NCI-H2029 treated with DMSO at 0.1 percent for 48 hours (cell line): ENCODE results near the gene OR4D1.
"Not testable (repeated sequence)": the region's sequence is repeated elsewhere in the genome, so short reads cannot be mapped to it uniquely, and the experiment has no call there.

Experiments used
- DNase-seq: peaks from one replicate; lab custom pipeline; 2025; lab: John Stamatoyannopoulos, UW

Gene OR4D1

GRCh38 chr17:58147930-58148434 lies at the start of gene OR4D1:
OR4D1 (plus strand) TSS chr17:58148384; CDS start chr17:58155154, 6,770 bp downstream.
- no peak for DNase-seq

- no peak for DNase-seq
Measured at GRCh38 chr17:58100506-58100905, 47.7 kb upstream of the OR4D1 start.

GRCh38 chr17:58101898-58102297 lies 46.3 kb upstream of the OR4D1 start:
- not testable (repeated sequence) for DNase-seq

GRCh38 chr17:58105093-58105492 lies 43.1 kb upstream of the OR4D1 start:
- DNase-seq = no peak

DNA sequence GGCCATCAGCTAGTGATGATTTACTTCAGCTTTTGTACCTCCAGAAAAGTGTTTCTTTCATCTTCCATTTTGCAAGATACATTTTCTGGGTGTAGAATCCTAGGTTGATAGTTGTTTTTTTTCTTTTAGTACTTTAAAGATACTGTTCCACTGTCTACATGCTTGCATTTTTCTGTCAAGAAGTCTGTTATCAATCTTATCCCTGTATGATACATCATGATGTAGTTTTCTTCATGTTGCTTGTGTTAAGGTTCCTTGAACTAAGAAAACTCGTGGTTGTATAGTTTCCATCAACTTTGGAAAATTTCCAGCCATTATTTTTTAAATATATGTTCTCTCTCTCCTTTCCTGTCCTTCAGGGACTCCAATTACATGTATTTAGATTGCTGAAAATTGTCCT lies 40.9 kb upstream of the OR4D1 start:
- DNase-seq = no peak

GRCh38 chr17:58109197-58109596 lies 39.0 kb upstream of the OR4D1 start:
- no peak for DNase-seq

DNA sequence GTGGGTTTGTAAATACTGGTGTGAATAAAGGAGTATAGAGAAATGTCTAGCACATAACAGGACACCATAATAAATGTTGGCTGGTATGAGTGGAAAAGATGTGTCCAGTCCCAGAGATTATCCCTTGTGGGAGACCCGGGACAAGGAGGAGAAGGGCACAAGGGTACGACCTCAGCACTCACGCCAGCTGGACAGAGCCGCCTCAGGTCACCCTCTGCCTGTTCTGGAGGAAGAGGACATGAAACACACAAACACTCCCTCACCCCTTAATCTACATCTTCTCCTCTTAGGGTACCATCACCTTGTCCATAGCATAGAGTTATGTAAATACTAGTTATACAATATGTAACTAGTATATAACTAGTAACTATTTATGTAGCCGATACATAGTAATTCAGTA lies 38.2 kb upstream of the OR4D1 start:
- no peak for DNase-seq

DNA sequence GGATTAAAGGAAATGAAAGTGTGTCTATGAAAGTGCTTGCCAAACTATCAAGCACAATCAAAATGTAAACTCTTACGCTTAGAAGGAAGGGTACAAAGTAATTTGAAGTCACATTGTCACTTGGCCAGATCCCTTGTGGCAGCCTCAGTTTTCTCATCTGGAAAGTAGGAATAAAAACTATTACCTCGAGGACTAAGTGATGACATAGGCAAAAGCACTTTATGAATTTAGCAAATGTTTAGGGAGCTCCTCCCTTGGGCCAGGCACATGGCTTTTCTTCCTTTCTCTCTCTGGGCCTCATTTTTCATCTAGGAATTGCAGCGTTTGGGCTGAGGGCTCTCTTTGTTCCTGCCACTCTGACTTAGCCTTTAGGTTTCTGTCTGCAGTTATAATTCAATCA lies 36.5 kb upstream of the OR4D1 start:
- no peak for DNase-seq

DNA sequence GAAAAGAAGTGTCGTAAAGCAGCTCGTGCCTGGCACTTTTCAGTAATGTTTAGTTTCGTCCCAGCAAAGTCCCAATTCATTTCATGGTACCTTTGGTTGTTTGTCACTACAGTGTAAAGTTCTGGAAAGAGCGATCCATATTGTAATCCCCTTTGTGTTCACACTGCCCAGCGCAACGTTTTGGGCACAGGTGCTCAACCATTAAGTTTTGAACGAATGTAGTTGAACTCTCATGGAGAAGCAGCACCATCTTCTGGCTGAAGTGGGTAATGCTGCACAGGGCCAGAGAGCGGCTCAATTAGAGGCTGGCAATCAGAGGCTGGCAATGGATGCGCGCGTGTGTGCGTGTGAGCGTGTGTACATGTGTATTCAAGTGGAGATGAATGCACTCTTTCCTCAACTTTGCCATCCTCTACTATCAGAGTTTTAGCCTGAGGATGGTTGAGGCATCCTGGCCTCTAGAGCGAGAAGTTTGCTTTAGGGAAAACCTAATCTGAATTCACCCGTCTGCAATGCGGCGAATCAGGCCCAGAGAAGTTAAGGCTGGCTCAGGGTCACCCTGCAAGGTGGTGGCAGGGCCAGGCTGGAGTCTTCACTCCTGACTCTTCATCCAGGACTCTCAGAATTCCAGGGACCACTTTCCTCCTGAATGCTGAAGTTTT lies 35.1 kb upstream of the OR4D1 start:
- DNase-seq = peak; percentile 66

GRCh38 chr17:58113947-58114346 lies 34.2 kb upstream of the OR4D1 start:
- DNase-seq = no peak

DNA sequence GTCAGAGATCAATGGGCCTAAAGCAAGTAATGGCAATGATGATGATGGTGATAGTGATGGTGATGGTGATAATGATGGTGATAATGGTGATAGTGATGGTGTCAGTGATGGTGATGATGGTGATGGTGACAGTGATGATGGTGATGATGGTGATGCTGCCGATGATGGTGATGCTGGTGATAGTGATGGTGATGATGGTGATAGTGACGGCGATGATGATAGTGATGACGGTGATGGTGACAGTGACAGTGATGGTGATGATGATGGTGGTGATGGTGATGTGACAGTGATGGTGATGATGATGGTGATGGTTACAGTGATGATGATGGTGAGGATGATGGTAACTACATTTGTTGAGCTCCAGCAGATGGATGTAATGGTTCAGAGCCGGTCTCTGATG lies 30.8 kb upstream of the OR4D1 start:
- no peak for DNase-seq

- no peak for DNase-seq
Measured at GRCh38 chr17:58119491-58119890, 28.7 kb upstream of the OR4D1 start.

GRCh38 chr17:58120195-58120822 lies 27.9 kb upstream of the OR4D1 start:
- DNase-seq = no peak

GRCh38 chr17:58121925-58122324 lies 26.3 kb upstream of the OR4D1 start:
- no peak for DNase-seq

GRCh38 chr17:58127846-58128245 lies 20.3 kb upstream of the OR4D1 start:
- DNase-seq = no peak

DNA sequence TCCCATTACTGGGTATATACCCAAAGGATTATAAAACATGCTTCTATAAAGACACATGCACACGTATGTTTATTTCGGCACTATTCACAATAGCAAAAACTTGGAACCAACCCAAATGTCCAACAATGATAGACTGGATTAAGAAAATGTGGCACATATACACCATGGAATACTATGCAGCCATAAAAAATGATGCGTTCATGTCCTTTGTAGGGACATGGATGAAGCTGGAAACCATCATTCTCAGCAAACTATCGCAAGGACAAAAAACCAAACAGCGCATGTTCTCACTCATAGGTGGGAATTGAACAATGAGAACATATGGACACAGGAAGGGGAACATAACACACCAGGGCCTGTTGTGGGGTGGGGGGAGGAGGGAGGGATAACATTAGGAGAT lies 15.5 kb upstream of the OR4D1 start:
- not testable (repeated sequence) for DNase-seq

- DNase-seq = no peak
Measured at GRCh38 chr17:58136669-58137279, 11.4 kb upstream of the OR4D1 start.

DNA sequence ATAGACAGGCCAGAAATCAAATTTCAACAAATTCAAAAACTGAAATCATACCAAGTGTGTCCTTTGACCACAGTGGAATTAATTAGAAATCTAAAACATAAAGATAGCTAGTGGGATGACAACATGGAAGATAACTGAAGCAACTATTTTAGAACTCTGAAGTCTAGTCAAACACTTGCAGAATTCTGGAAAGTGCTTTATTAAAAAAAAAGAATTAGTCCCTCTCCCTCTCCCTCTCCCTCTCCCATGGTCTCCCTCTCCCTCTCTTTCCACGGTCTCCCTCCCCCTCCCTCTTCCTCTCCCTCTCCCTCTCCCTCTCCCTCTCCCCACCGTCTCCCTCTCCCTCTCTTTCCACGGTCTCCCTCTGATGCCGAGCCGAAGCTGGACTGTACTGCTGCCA lies 6.7 kb upstream of the OR4D1 start:
- no peak for DNase-seq

GRCh38 chr17:58143335-58143734 lies 4.8 kb upstream of the OR4D1 start:
- not testable (repeated sequence) for DNase-seq

GRCh38 chr17:58144801-58145200 lies 3.4 kb upstream of the OR4D1 start:
- DNase-seq = no peak

GRCh38 chr17:58148609-58149008 lies 425 bp downstream of the OR4D1 start:
- DNase-seq = no peak

GRCh38 chr17:58150394-58150793 lies 2.2 kb downstream of the OR4D1 start:
- DNase-seq = no peak

- DNase-seq = no peak
Measured at GRCh38 chr17:58153046-58153445, 4.9 kb downstream of the OR4D1 start.
